GM19372 (cell line): ENCODE results near the gene PNMA6E.
"Not testable (repeated sequence)": the region's sequence is repeated elsewhere in the genome, so short reads cannot be mapped to it uniquely, and the experiment has no call there.

Experiments
- ATAC-seq: cut with Tn5 transposase; IDR thresholded peaks from one replicate; pipeline ENCODE4 v1.9.1; 2021; ENCODE audit warnings: mild to moderate bottlenecking, low read depth, moderate library complexity; ENCODE audit not compliant: unreplicated experiment

PNMA6E gene

DNA sequence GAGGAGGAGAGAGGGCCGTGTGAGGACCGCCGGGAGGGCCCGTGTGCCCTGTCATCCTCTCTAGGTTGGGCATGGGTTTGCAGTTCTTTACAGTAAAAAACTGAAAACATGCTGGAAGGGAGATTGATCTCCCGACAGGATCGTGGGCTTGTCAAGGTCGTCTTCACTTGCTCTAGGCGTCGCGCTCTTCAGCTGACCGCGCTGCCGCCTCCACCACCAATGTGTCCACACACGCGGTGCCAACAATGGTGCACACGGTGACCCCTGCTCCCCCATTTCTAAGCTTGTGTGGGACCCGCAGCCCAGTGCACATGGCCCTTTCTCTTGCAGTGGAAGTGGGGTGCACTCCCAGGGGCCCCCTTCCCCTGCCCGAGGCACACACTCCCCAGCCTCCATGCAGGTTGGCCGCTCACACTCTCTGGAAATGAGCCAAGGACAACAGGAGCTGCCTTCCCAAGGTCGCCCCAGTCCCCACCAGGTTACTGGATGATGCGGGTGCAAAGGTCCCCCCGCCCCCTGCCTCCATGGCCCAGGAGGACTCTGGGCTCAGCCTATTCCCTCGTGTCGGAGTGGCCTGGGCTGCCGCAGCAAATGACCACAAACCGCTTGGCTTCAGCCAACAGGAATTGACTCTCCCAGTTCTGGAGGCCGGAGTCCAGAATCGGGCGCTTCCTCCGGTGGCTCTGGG lies 8.4 kb upstream of the PNMA6E start:
- no peak for ATAC-seq

DNA sequence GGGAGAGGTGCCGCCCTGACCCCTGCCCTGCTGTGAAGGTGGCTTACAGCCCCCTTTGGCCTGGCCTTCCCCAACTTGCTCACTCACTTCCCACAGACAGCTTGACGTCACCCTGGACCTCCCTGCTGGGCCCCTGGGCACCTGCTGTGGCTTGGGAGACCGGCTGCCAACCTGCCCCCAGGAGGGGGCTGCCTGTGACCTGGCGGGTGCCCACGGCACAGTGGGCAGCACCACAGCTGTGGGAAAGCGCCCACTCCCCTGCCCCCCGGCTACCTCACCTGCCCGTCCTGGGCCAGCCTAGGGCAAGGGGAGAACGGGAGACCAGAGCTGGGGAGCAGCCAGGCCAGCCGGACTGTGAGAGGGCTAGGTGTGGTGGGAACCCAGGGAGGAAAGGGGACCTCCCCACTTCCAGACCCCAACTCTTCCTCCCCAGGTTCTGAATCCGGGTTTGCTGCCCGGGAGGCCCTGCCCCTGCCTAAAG lies 7.8 kb upstream of the PNMA6E start:
- ATAC-seq, result no peak

DNA sequence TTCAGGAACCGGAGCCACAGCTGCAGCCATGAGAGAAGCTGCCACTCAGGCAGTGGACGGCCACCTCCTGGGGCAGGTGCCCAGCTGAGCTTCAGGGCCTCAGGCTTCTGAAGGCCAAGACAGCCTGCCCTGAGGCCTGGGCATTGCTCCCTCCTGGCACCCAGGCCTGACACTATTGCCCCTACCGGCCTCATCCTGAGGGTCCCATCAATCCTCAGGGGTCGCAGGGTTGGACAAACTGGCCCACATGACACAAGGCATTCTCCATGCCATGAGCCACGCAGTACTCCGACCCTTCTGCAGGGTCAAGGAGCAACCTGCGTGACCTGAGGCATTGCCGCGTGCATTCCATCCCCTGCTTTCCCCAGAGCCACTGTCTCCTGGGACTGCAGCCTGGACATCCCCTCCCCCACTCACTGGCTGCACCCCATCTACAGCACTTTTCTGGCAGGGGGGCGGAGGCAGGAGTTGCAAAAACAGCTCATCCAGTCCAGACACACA lies 7.1 kb upstream of the PNMA6E start:
- no peak for ATAC-seq

DNA sequence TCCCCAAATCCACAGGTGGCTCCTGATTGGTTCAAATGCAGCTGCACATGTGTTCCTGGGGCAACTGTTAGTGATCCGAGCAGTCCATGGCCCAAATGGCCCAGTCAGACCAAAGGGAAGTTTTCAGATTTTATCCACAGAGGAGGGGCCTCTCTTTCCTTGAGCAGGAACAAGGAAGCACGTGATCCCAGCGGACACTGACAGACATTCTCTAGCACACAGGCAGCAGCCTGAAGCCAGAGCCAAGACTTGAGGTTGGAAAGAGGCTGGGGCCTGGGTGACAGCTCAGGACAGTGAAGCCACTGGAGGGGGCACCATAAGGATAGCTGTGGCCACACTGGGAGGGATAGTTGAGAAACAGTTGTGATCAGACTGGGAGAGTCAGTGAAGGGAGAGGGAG lies 6.6 kb upstream of the PNMA6E start:
- ATAC-seq, result no peak

DNA sequence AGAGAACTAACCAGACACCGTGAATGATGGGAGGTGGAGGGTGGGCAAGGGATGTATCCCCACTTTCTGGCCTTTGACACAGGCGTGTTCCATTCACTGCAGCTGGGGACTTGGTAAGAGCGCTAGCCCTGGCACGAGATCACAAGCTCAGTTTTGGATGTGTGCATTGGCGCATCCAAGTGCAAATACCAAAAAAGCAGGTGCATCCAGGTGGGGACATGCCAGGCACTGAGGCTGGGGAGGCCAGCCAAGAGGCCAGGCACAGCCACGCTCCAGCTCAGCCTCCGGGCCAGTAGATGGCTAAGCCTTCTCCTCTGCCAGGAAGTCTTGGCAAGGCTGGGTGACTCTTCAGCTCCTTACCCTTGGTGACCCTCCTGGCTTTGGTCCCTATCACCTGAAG lies 5.8 kb upstream of the PNMA6E start:
- ATAC-seq, result no peak

DNA sequence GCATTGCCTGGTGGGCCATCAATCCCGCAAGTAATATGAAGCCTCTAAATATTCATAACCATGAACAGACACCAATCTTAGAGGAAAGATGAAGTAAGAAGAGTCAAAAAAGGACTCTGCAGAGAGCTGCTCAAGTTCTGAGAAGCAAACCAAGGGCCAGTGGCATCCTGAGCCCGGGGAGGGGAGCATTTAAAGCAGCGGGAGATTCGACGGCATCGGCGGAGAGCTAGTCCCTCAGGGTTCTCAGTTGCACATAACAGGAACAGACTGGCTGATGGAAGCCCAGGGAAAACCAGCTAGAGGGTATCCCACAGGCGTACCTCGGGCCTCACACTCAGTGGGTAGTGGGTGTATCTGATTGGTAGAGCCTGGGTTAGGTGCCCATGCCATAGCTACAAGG lies 4.9 kb upstream of the PNMA6E start:
- ATAC-seq, result no peak

DNA sequence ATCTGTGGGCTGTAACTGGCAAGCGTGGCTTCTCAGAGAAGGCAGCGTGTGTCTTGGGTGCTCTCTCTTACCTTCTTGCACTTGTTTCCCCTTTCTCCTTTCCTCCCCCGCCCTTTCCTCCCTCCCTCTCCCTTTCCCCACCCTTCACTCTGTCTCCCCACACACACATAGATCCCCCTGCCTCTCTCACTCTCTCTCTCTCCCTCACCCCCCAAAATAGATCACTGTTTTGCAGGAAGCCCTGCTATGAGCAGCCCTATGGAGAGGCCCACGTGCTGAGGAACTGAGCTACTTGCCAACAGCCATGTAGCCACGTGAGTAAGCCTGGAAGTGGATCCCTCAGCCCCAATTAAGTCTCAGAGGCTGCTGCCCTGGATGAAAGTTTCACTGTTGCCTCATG lies 4.3 kb upstream of the PNMA6E start:
- ATAC-seq, result no peak

DNA sequence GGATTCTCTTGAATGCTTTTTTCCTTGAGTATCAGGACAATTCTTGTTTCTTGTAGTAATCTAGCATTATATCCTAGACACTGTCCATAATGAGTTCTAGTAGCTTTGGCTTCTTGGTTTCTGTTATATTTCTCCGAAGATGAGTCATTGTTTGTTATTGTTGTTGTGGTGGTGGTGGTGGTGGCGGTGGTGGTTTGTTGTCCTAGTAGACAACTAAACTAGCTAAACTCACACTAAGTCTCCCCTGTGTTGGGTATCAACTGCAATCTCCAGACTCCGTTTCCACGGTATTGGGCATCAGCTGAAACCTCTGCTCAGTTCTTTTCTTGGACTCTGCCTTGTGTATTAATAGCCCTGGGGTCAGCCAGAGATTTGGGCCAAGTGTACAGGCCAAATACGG lies 3.2 kb upstream of the PNMA6E start:
- ATAC-seq, result not testable (repeated sequence)

DNA sequence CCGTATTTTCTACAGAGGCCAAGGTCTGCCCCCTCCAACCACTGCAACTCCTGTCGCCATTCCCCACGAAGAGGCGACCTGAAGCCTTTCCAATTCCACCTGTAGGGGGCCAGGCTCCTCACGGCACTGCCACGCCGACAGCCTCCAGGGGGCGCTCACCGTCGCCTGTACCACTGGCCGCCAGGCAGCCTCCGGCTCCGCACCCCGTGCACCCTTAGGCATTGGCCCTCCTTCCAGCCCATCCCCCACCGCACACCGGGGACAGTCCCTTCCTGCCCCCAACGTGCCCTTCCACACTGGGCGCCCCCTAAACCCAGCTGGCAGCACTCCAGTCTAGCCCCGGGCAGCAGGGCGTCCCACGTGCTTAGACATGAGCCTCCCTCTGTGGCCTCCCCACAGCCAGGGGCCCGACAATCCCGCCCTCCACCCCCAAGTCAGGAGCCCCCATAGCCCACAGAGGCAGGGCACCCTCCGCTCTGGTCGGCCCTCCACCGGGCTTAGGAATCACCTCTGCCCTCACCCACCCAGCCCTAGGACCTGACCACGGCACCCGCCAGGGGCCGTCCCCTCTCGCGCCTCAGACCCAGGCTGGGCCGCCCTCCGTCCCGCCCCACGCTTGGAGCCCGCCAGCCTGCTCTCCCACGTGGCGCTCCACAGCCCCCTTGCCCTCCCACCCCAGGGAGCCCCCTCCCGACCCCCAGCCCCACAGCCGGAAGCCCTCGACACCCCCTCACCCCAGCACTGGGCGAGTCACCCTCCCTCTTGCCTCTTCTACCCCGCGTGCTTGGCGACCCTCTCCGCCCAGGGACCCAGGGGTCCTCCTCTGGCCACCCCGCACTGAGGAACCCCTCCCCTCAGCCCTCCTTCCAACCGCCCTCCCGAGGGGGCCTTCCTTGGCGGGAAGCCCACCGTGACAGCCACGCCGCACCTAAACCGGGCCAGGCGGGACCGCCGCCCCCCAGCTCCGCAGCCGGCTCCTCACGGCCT lies 711 bp downstream of the PNMA6E start:
- no peak for ATAC-seq

DNA sequence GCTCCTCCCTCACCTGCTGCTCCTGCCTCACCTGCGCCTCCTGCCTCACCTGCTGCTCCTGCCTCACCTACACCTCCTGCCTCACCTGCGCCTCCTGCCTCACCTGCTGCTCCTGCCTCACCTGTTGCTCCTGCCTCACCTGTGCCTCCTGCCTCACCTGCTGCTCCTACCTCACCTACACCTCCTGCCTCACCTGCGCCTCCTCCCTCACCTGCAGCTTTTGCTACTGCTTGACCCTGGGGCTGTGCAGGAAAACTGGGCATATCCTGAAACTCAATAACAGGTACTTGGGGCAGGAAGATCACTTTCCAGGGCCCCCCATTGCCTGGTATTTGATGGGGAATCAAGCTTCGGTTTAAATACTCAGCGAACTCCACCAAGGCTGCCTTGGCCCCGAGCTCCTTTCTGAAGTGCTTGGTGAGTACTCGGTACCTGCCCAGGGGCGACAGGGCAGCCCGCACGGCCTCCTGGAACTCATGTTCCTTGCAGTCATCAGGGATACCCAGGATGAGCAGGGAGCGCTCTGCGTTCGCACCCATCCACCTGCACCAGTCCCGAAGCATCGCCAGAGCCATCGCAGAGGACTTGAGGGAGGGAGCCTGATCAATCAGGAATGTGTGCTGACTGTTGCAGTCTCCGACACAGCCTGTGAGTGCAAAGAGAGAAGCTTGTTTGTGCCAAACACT lies 2.7 kb downstream of the PNMA6E start:
- no peak for ATAC-seq

DNA sequence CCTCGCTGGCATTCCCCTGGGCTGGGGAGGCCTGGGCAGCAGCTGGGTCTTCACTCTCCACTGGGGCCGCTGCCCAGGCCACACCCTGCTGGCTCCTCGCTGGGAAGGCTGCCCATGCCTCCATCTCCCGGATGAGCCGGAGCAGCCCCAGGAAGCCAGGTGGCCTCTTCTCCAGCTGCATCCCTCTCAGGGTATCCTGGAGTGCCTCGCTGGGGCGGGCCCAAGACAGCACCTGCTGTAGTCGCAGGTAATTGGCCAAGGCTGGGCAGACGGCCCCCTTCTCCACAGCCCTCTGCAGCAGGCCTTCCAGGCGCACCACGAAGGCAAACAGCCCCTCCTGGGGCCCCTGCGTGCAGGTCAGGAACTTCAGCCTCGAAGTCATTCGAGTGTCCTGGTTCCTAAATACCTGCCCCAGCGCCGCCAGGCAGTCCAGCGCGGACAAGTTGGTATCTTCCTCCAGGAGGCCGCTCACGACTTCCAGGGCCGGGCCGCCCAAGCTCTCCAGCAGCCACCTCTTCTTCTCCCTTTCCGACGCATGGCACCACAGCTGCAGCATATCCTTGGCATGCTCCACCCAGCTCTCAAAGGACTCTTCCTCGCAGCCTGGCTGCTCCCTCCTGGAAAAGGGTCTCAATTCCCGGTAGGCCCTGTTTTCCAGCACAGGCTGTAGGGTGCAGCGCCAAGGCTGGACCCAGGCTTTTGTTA lies 3.7 kb downstream of the PNMA6E start:
- ATAC-seq, result no peak

DNA sequence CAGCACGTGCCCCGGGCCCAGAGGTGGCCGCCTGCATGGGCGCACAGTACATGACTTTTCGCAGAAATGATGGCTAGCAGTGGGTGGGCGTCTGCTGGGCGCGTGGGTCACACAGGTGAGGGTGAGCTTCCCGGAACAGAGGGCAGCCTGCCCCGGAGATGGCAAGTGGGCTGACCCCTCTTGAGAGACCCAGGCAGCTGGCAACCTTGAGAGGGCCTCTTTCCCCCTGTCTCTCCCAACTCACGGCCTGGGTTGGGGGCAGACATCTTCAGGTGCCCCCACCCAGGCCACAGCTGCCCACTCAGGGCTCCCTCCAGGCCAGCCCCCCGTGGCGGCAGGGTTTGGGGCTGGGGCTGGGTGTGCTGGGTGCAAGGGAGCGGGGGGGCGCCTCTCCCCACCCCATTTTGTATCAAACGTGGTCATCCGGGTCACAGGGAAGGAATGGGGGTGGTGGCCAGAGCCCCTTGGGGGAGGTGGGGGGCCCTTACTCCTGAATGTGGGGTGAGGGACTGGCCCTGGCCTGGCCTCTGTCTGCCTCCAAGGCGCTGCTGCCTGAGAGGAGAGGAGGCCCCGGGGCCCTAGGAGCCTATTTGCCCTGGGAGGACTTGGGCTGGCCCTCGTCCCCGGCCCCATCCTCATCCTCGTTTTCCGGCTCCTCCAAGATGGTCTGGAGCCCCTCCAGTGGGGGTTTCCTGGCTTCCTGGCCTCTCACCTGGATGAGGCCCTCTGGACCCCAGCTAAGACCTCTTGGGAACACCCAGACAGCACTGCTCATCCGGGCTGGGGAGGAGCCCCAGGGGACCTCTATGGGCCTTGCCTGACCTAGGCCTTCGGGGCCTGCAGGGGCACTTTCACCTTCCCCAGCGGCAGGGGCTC lies 4.6 kb downstream of the PNMA6E start:
- ATAC-seq, result no peak

DNA sequence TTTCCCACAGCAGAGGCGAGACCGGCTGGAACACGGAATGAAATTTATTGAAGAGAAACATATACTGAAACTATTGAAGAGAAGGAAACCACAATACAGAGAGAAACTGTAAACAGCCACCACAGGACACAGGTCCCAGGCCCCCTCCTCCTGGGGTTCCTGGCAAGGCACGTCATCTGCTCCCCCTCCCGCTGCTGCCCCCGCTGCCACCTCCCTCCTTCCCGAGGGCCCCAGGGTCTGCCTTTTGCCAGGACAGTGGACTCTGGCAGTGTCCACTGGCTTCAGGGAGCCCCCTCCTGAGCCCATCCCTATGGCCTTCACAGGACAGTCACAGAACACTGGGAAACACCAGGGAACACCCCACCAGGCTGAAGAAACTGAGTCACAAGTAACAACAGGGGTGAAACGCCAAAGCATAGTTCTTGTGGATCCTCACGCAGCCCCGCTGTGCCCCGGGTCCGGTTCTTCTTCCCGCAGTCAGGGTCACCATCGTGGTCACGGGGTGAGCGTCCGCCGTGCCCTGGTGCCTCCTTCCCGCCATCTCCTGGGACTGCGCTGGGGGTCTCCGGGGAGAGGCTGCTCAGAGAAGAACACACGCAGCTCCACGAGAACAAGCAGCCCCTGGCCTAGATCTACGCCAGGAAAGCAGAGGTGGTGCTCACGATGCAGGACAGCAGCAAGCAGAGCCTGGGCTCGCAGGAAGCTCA lies 5.4 kb downstream of the PNMA6E start:
- no peak for ATAC-seq

DNA sequence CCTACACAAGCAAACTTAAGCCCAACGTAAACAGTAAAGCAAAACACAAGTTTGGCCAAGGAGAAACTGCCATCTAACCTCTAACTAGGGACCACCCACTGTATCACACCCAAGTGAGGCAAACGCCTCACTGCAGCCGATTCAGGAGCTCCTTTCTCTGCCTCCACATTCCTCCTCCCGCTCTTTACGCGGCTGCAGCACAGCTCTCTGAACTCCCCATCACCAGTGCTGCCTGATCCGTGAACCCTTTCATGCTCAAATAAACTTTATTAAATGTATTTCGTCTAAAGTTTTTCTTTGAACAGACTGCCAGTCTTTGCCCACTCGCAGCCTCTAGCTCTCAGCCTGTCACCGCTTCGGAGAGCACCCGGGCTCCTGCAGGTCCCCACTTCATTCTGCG lies 6.5 kb downstream of the PNMA6E start:
- no peak for ATAC-seq

DNA sequence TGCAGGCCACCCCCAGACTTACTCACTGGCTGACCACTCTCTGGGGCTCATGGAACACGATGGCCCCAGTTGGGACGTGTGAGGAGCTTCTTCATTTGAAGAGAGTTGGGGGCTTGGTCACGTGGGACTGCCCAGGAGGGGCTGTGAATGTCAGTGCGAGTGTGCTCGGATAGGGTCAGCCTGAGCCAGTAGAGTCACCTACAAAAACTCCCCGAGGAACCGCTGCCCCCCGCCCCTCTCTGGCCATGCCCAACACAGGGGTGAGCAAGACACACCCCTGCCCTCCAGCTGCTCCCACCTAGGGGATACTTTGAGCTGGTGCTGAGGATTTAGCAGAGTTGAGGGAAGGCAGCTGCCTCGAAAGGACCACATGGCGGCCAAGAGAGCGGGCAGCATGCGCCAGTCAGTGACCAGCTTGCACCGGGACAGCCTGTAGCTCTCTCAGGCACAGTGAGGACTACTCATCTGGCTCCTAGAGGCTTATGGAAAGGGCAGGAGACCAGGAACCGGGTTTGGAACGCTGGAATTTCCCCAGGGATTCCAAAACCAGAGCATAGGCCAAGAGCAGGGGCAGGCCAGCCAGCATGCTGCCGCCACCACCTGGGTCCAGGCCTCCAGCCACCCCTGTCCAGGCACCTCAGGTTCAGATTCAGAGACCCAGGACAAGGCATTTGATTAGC lies 8.4 kb downstream of the PNMA6E start:
- ATAC-seq, result no peak

DNA sequence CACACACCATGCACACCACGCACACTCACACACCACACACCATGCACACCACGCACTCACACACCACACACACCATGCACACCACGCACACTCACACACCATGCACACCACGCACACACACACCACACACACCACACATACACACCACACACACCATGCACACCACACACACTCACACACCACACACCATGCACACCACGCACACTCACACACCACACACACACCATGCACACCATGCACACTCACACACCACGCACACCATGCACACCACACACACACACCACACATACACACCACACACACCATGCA lies 11.7 kb downstream of the PNMA6E start:
- ATAC-seq, result not testable (repeated sequence)

DNA sequence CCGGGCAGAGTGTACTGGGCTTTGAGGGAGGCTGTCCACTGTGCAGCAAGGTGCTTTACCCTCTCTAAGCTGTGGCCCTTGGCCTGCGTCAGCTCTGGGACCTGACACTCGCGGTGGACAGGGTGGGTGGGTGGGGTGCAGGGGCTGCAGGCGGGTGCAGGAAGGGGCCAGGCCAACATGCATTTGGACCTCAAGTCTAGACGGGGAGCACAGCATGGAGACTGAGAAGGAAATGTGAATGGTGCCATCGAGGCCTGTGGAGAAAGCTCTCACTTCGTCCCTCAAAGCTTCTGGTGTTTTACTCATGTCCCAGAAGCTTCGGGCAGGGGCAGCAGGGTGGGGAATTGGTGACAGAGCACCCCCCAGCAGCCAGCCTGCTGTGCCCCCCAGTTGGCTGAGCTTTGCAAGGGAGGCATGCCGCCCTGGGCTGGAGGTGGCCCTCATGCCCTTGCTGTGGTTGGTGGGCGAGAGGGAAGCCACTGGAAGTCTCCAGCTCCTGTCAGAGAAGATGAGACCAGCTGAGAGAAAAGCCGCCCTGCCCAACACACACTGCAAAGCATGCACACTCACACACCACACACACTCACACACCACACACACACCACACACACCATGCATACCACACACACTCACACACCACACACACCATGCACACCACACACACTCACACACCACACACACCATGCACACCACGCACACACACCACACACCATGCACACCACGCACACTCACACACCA lies 12.3 kb downstream of the PNMA6E start:
- ATAC-seq, result no peak
